Endodermal cell (in vitro differentiated cells): Measurements from ENCODE around the gene PWWP2A. TPM values are rescaled to one million over a fixed set of nuclear protein-coding genes. Genes with fewer than 3 reads are reported as not detected.

Source experiments
- DNase-seq: peaks from one replicate; pipeline ENCODE4 v3.0.0-alpha.2; 2017
- H3K27ac ChIP-seq: 2 replicates; pipeline ENCODE4 v1.5.1; 2013; ENCODE audit warnings: mild to moderate bottlenecking, low read depth, low read length, moderate library complexity
- H3K27me3 ChIP-seq: 2 replicates; pipeline ENCODE4 v1.6.1; 2013; ENCODE audit warnings: mild to moderate bottlenecking, low read length, moderate library complexity; ENCODE audit not compliant: insufficient read depth, control insufficient read depth, poor library complexity, severe bottlenecking
- H3K36me3 ChIP-seq: 2 replicates; pipeline ENCODE4 v1.7.0; 2013; ENCODE audit warnings: mild to moderate bottlenecking, low read length, moderate library complexity; ENCODE audit not compliant: control insufficient read depth, insufficient read depth
- H3K4me1 ChIP-seq: one replicate; pipeline ENCODE4 v1.7.0; 2013; ENCODE audit warnings: low read length; ENCODE audit not compliant: control insufficient read depth, insufficient read depth
- H3K4me3 ChIP-seq: 2 replicates; pipeline ENCODE4 v1.5.1; 2013; ENCODE audit warnings: mild to moderate bottlenecking, low read length, moderate library complexity
- H3K9ac ChIP-seq: 2 replicates; pipeline ENCODE4 v1.6.1; 2013; ENCODE audit warnings: mild to moderate bottlenecking, low read length, moderate library complexity; ENCODE audit not compliant: poor library complexity, severe bottlenecking; ENCODE audit errors: extremely low read depth
- H3K9me3 ChIP-seq: 2 replicates; pipeline ENCODE4 v1.6.1; 2013; ENCODE audit warnings: mild to moderate bottlenecking, low read length, moderate library complexity; ENCODE audit not compliant: control insufficient read depth
- H3K27ac Mint-ChIP-seq: 2 replicates; pipeline ENCODE4 v1.8.0; 2020; ENCODE audit warnings: mixed read lengths
- H3K27me3 Mint-ChIP-seq: 2 replicates; pipeline ENCODE4 v1.8.0; 2021; ENCODE audit warnings: mild to moderate bottlenecking, mixed read lengths; ENCODE audit not compliant: insufficient read depth
- H3K36me3 Mint-ChIP-seq: 2 replicates; pipeline ENCODE4 v1.8.0; 2020; ENCODE audit warnings: low read depth, mixed read lengths
- H3K4me1 Mint-ChIP-seq: 2 replicates; pipeline ENCODE4 v1.8.0; 2020; ENCODE audit warnings: mixed read lengths
- H3K4me3 Mint-ChIP-seq: 2 replicates; pipeline ENCODE4 v1.8.0; 2020; ENCODE audit warnings: mild to moderate bottlenecking, moderate library complexity, mixed read lengths
- H3K9me3 Mint-ChIP-seq: 2 replicates; pipeline ENCODE4 v1.8.0; 2020; ENCODE audit warnings: mild to moderate bottlenecking, mixed read lengths
- CTCF ChIP-seq: fragments of 200-600 bp; sonication (generic); conservative IDR thresholded peaks from 2 replicates; pipeline ENCODE4 v1.5.0; 2021; ENCODE audit warnings: antibody characterized with exemption, mild to moderate bottlenecking
- WGBS, 2 experiments: methylation state at CpG; one replicate each; pipeline versions ENCODE4 v1.1.5 to v1.1.7; 2013; ENCODE audit warnings: missing lambda C conversion rate in 2 of 2, mixed read lengths in 1 of 2; ENCODE audit not compliant: insufficient coverage in 1 of 2, insufficient read length in 1 of 2; 5-methylcytosine and 5-hydroxymethylcytosine counted together
- total RNA-seq, 2 donors: library from RNA; stranded (reverse); fragmentation: NEBNext Ultra II Directional in 1 of 2; extraction: Animal tissue kit (Norgen Biotek cat#: 25700) in 1 of 2; gene quantifications; 2 replicates in 1 of 2; 3 replicates in 1 of 2; pipeline ENCODE4 v1.2.1, GENCODE V29; 2021

The PWWP2A gene
- total RNA-seq, 2 donors from 2014 or later: 51.0 to 52.6 TPM

DNA sequence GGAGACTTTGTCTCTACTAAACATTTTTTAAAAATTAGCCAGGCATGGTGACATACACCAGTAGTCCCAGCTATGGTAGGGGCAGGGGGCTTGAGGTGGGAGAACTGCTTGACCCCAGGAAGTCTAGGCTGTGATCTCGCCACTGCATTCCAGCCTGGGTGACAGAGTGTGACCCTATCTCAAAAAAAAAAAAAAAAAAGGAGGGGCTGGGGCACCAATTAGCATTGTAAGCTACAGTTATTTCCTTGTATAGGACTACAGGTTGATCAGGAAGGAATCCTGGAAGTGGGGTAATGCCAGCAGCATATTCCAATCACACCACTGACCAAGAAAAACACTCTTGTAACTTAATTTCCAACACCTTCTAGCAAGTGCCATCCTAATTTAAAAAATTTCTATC, 32.1 kb downstream of the PWWP2A start:
- 94% methylated on average over 1 of the region's 1 CpG; no CpG with 5 or more reads in 1 of the 2 experiments for WGBS, 2 experiments
- Histone ChIP-seq H3K36me3 (peaks cover 13% of the 10 kb centered on the region), H3K9me3 (no peaks in the 10 kb centered on the region), H3K27me3 (no peaks in the 10 kb centered on the region), H3K27ac (no peak overlapping the region), H3K9ac (peak overlapping the region; percentile 6), H3K4me3 (no peak overlapping the region), H3K4me1 (no peaks in the 10 kb centered on the region)
- Mint-ChIP-seq H3K36me3 (peaks cover 5% of the 10 kb centered on the region), H3K27ac (peak overlapping the region; percentile 69), H3K4me1 (peaks cover 8% of the 10 kb centered on the region), H3K27me3 (no peaks in the 10 kb centered on the region), H3K4me3 (no peak overlapping the region), H3K9me3 (no peaks in the 10 kb centered on the region)
- no peak for DNase-seq
- no peak for TF ChIP-seq CTCF

- Mint-ChIP-seq H3K27me3 (no peaks in the 10 kb centered on the region), H3K4me3 (no peak overlapping the region), H3K4me1 (peaks cover 10% of the 10 kb centered on the region), H3K9me3 (no peaks in the 10 kb centered on the region), H3K36me3 (peaks cover 2% of the 10 kb centered on the region), H3K27ac (no peak overlapping the region)
- H3K4me3 ChIP-seq: no peak overlapping the region
- H3K36me3 ChIP-seq: peaks cover 5% of the 10 kb centered on the region
- 86% methylated on average over 1 of the region's 1 CpG; no CpG with 5 or more reads in 1 of the 2 experiments for WGBS, 2 experiments
- H3K9ac ChIP-seq: no peak overlapping the region
- no peak overlapping the region for H3K27ac ChIP-seq
- no peaks in the 10 kb centered on the region for H3K9me3 ChIP-seq
- no peaks in the 10 kb centered on the region for H3K4me1 ChIP-seq
- no peak for TF ChIP-seq CTCF
- DNase-seq: no peak
- no peaks in the 10 kb centered on the region for H3K27me3 ChIP-seq
Measured at GRCh38 chr5:160084144-160084543, 35.1 kb downstream of the PWWP2A start.

GRCh38 chr5:160083501-160083900, 35.7 kb downstream of the PWWP2A start:
- H3K4me3 ChIP-seq: no peak overlapping the region
- no peaks in the 10 kb centered on the region for H3K27me3 ChIP-seq
- no peak for DNase-seq
- no peaks in the 10 kb centered on the region for H3K9me3 Mint-ChIP-seq
- H3K9ac ChIP-seq: no peak overlapping the region
- H3K9me3 ChIP-seq: no peaks in the 10 kb centered on the region
- no peak for TF ChIP-seq CTCF
- no peaks in the 10 kb centered on the region for H3K27me3 Mint-ChIP-seq
- H3K4me1 ChIP-seq: no peaks in the 10 kb centered on the region
- H3K4me3 Mint-ChIP-seq: no peak overlapping the region
- peaks cover 2% of the 10 kb centered on the region for H3K36me3 Mint-ChIP-seq
- H3K27ac Mint-ChIP-seq: no peak overlapping the region
- H3K4me1 Mint-ChIP-seq: peaks cover 10% of the 10 kb centered on the region
- H3K27ac ChIP-seq: no peak overlapping the region
- peaks cover 12% of the 10 kb centered on the region for H3K36me3 ChIP-seq
- WGBS, 2 experiments: 95 to 100% methylated on average over 1 to 3 of the region's 3 CpGs
